Epithelial cell of proximal tubule (primary cell): ENCODE data around the gene ZNF362. TPM values are rescaled to one million over a fixed set of nuclear protein-coding genes. Genes with fewer than 3 reads are reported as not detected.
A peak's percentile ranks its signal among the peaks of the same experiment; 100 is the strongest.

Experiments used
- DNase-seq: peaks from one replicate; pipeline ENCODE4 v3.0.0-alpha.2; 2011; ENCODE audit warnings: low read depth
- H3K4me3 ChIP-seq: 2 replicates; pipeline ENCODE4 v1.5.1; 2011; ENCODE audit warnings: low read depth, mild to moderate bottlenecking, low read length
- CTCF ChIP-seq: conservative IDR thresholded peaks from 2 replicates; pipeline ENCODE4 v1.5.1; 2012; ENCODE audit warnings: low read depth, mild to moderate bottlenecking, low read length
- total RNA-seq: library from RNA; depleted of rRNA; stranded (reverse); fragments of >200 nt; gene quantifications from 2 replicates; pipeline ENCODE4 v1.2.3, GENCODE V29; 2015

Gene ZNF362
- total RNA-seq, 1 donor from 2014 or later: 17.6 TPM

GRCh38 chr1:33294071-33295010, 38.0 kb downstream of the ZNF362 start:
- no peak for TF ChIP-seq CTCF
- DNase-seq: no peak
- no peak overlapping the region for H3K4me3 ChIP-seq

GRCh38 chr1:33295023-33295422, 38.7 kb downstream of the ZNF362 start:
- no peak for DNase-seq
- TF ChIP-seq CTCF: no peak
- H3K4me3 ChIP-seq: no peak overlapping the region

- TF ChIP-seq CTCF: peak; percentile 97
Observed at GRCh38 chr1:33295450-33296081, 39.3 kb downstream of the ZNF362 start.

GRCh38 chr1:33296082-33296458, 39.8 kb downstream of the ZNF362 start:
- DNase-seq: no peak
- TF ChIP-seq CTCF: no peak

More at GRCh38 chr1:33295450-33296081, 39.3 kb downstream of the ZNF362 start:
- no peak for DNase-seq
- H3K4me3 ChIP-seq: no peak overlapping the region

GRCh38 chr1:33296824-33297223, 40.5 kb downstream of the ZNF362 start:
- no peak for TF ChIP-seq CTCF
- no peak overlapping the region for H3K4me3 ChIP-seq
- DNase-seq: no peak

More at GRCh38 chr1:33296082-33296458, 39.8 kb downstream of the ZNF362 start:
- H3K4me3 ChIP-seq: no peak overlapping the region

GRCh38 chr1:33297911-33298622, 41.8 kb downstream of the ZNF362 start:
- no peak for DNase-seq
- H3K4me3 ChIP-seq: no peak overlapping the region
- no peak for TF ChIP-seq CTCF
